HL-60 (cell line): ENCODE results near the gene L3MBTL3.
"Not testable (repeated sequence)": the region's sequence is repeated elsewhere in the genome, so short reads cannot be mapped to it uniquely, and the experiment has no call there.

Source experiments
- DNase-seq, 2 experiments: peaks; one replicate each; pipeline ENCODE4 v3.0.0-alpha.2; 2010 to 2020; ENCODE audit warnings: low read depth in 1 of 2, low spot score in 1 of 2
- H3K27ac ChIP-seq: fragments of 250-450 bp; sonication (Bioruptor Pico); replicated peaks from 2 replicates; pipeline ENCODE4 v1.5.1; 2020; ENCODE audit warnings: mild to moderate bottlenecking, moderate library complexity
- H3K27me3 ChIP-seq: fragments of 250-450 bp; sonication (Bioruptor Pico); 2 replicates; pipeline ENCODE4 v1.5.1; 2021; ENCODE audit warnings: mild to moderate bottlenecking, moderate library complexity; ENCODE audit not compliant: insufficient read depth, poor library complexity, severe bottlenecking
- H3K4me3 ChIP-seq: replicated peaks from 2 replicates; pipeline ENCODE4 v1.5.1; 2011; ENCODE audit warnings: mild to moderate bottlenecking, control low read depth, low read length; ENCODE audit not compliant: insufficient read depth
- CTCF ChIP-seq: IDR thresholded peaks from one replicate; pipeline ENCODE4 v1.5.1; 2011; ENCODE audit warnings: low read length, control low read depth, inconsistent platforms; ENCODE audit not compliant: insufficient read depth
- GABPA ChIP-seq: IDR thresholded peaks from 2 replicates; pipeline ENCODE4 v1.6.1; 2012; ENCODE audit warnings: low read depth
- POLR2AphosphoS5 ChIP-seq: IDR thresholded peaks from 2 replicates; pipeline ENCODE4 v1.6.1; 2012; ENCODE audit warnings: low read depth
- SPI1 ChIP-seq: IDR thresholded peaks from 2 replicates; pipeline ENCODE4 v1.6.1; 2012; ENCODE audit warnings: low read depth, mild to moderate bottlenecking, borderline replicate concordance
- TF ChIP-seq, protein P1 (sequence below): IDR thresholded peaks from 2 replicates; pipeline ENCODE4 v1.6.1; 2012; ENCODE audit warnings: low read depth; ENCODE audit not compliant: insufficient replicate concordance

Gene L3MBTL3

GRCh38 chr6:130148181-130148580 lies 129.8 kb downstream of the L3MBTL3 start:
- no peaks in the 10 kb centered on the region for H3K27me3 ChIP-seq
- H3K27ac ChIP-seq = no peak overlapping the region
- no peak overlapping the region for H3K4me3 ChIP-seq
- TF ChIP-seq, protein P1, sequence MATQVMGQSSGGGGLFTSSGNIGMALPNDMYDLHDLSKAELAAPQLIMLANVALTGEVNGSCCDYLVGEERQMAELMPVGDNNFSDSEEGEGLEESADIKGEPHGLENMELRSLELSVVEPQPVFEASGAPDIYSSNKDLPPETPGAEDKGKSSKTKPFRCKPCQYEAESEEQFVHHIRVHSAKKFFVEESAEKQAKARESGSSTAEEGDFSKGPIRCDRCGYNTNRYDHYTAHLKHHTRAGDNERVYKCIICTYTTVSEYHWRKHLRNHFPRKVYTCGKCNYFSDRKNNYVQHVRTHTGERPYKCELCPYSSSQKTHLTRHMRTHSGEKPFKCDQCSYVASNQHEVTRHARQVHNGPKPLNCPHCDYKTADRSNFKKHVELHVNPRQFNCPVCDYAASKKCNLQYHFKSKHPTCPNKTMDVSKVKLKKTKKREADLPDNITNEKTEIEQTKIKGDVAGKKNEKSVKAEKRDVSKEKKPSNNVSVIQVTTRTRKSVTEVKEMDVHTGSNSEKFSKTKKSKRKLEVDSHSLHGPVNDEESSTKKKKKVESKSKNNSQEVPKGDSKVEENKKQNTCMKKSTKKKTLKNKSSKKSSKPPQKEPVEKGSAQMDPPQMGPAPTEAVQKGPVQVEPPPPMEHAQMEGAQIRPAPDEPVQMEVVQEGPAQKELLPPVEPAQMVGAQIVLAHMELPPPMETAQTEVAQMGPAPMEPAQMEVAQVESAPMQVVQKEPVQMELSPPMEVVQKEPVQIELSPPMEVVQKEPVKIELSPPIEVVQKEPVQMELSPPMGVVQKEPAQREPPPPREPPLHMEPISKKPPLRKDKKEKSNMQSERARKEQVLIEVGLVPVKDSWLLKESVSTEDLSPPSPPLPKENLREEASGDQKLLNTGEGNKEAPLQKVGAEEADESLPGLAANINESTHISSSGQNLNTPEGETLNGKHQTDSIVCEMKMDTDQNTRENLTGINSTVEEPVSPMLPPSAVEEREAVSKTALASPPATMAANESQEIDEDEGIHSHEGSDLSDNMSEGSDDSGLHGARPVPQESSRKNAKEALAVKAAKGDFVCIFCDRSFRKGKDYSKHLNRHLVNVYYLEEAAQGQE = no peak
- TF ChIP-seq POLR2AphosphoS5 = no peak
- TF ChIP-seq GABPA = no peak
- no peak for TF ChIP-seq CTCF
- TF ChIP-seq SPI1 = no peak
- DNase-seq = no peak

- DNase-seq = not testable (repeated sequence)
Observed at GRCh38 chr6:130149016-130149415, 130.6 kb downstream of the L3MBTL3 start.

DNA sequence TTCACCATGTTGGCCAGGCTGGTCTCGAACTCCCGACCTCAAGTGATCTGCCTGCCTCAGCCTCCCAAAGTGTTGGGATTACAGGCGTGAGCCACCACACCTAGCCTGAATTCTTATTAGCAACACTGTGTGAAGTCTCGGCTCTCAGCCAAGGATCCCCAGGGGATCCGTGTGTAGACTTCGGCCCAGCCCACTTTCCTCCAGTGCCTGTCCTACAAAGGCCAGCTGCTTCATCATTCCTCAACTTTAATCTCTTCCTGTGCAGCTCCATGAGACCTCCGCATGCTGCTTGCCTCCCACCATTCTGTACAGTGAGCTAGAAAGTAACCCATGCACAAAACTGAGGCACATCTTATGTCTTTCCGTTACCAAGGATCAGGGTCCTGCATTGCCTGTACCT lies 132.5 kb downstream of the L3MBTL3 start:
- no peak for DNase-seq
- H3K27me3 ChIP-seq = no peaks in the 10 kb centered on the region
- no peak for TF ChIP-seq SPI1
- TF ChIP-seq GABPA = no peak
- TF ChIP-seq CTCF = no peak
- TF ChIP-seq, protein P1 = no peak
- no peak for TF ChIP-seq POLR2AphosphoS5
- no peak overlapping the region for H3K4me3 ChIP-seq
- H3K27ac ChIP-seq = no peak overlapping the region

More at GRCh38 chr6:130149016-130149415, 130.6 kb downstream of the L3MBTL3 start:
- not testable (repeated sequence) for H3K27ac ChIP-seq, H3K27me3 ChIP-seq, H3K4me3 ChIP-seq

DNA sequence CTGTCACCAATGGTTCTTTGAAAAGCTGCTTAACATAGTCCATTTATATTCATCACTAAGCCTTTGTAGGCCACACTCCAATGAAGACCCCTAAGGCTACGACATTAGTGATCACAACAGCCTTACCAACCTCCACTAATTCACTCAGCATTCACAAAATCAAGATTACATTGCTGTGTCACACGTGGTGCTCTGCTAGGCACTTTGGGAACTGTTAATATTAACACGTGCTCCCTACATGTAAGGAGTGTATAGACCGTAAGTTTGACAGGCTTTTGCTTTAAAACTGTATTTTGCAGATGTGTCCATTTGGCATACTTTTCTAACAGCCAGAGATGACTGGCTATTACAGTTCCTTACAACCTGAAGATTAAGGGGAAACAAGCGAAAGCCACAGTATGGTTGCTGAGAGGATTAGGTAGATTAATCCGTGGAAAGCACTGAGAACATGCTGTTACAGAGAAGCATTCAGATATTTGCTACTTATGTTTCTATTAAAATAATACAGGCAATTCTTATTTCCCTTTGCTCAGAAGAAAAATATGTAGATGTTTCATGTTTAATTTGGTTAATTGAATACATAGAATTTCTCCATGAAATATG lies 134.6 kb downstream of the L3MBTL3 start:
- Histone ChIP-seq H3K4me3 (no peak overlapping the region), H3K27me3 (no peaks in the 10 kb centered on the region), H3K27ac (no peak overlapping the region)
- TF ChIP-seq GABPA = no peak
- TF ChIP-seq POLR2AphosphoS5 = no peak
- no peak for TF ChIP-seq CTCF
- no peak for TF ChIP-seq SPI1
- TF ChIP-seq, protein P1 = no peak
- no peak for DNase-seq
